ENCODE measurements around the gene HSPA1A. TPM values are rescaled to one million over a fixed set of nuclear protein-coding genes. Genes with fewer than 3 reads are reported as not detected.
"Not testable (repeated sequence)": the region's sequence is repeated elsewhere in the genome, so short reads cannot be mapped to it uniquely, and the experiment has no call there.

Gene HSPA1A
- total RNA-seq, 1 donor from 2014 or later = 28.1 TPM

DNA sequence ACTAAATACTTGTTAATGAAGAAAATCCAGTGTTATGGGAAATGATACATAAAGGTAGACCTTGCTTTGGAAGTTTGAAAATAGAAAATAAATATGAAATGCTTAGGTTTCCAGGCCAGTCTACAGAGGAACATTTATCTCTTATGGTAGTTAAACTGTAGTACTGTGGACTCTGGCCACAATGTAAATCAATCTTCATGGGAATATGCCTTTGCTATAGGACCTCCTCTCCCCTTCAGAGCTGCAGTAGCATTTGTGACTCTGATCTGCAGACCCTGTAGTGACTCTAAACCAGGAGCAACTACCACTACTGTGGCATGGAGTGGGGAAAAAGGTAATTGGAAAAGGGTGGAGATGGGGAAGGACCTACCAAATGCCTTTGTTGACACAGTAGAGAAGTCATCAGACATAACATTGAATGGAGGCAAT lies 4.5 kb downstream of the HSPA1A start:
- Mint-ChIP-seq H3K27ac (peak overlapping the region; percentile 50), H3K4me1 (peaks cover 31% of the 10 kb centered on the region), H3K27me3 (no peaks in the 10 kb centered on the region), H3K4me3 (peak overlapping the region; percentile 29), H3K9me3 (no peaks in the 10 kb centered on the region), H3K36me3 (ENCODE audit: low read depth) (peaks cover 1% of the 10 kb centered on the region)
- CTCF ChIA-PET = interaction anchor here (0.6 kb wide), 1 partner anchor 84 kb away, joined by 3 read pairs; no protein-coding TSS in a partner anchor
- TF ChIP-seq, protein P1, sequence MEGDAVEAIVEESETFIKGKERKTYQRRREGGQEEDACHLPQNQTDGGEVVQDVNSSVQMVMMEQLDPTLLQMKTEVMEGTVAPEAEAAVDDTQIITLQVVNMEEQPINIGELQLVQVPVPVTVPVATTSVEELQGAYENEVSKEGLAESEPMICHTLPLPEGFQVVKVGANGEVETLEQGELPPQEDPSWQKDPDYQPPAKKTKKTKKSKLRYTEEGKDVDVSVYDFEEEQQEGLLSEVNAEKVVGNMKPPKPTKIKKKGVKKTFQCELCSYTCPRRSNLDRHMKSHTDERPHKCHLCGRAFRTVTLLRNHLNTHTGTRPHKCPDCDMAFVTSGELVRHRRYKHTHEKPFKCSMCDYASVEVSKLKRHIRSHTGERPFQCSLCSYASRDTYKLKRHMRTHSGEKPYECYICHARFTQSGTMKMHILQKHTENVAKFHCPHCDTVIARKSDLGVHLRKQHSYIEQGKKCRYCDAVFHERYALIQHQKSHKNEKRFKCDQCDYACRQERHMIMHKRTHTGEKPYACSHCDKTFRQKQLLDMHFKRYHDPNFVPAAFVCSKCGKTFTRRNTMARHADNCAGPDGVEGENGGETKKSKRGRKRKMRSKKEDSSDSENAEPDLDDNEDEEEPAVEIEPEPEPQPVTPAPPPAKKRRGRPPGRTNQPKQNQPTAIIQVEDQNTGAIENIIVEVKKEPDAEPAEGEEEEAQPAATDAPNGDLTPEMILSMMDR (IDR thresholded peaks at IDR 0.05) = no peak
- POLR2A ChIA-PET = interaction anchor here (0.6 to 1.0 kb wide), 2 partner anchors 13 to 97 kb away, joined by 3 to 8 read pairs; partner anchors contain the start of genes LSM2 and MPIG6B
- intact Hi-C loops (cut with micrococcal nuclease) = no loop called here
- no peak for DNase-seq
- no peak for ATAC-seq (ENCODE audit: low read depth)

DNA sequence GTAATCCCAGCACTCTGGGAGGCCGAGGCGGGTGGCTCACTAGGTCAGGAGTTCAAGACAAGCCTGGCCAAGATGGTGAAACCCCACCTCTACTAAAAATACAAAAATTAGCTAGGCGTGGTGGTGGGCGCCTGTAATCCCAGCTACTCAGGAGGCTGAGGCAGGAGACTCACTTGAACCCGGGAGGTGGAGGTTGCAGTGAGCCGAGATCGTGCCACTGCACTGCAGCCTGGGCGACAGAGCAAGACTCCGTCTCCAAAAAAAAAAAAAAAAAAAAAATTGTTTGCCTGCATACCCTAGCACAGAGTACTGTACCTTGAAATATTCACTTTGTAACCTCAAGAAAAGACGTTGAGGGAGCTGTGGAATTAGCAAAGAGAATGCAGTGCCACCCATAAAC lies 5.1 kb downstream of the HSPA1A start:
- H3K4me3 Mint-ChIP-seq; H3K27me3 Mint-ChIP-seq; H3K9me3 Mint-ChIP-seq; intact Hi-C loops (cut with micrococcal nuclease); H3K36me3 Mint-ChIP-seq (ENCODE audit: low read depth); DNase-seq; CTCF ChIA-PET; H3K27ac Mint-ChIP-seq; ATAC-seq (ENCODE audit: low read depth): not testable (repeated sequence)
- POLR2A ChIA-PET = interaction anchor here (0.6 to 1.6 kb wide), 3 partner anchors 14 to 97 kb away, joined by 3 to 8 read pairs (median 4); partner anchors contain the start of genes LSM2 and MPIG6B
- H3K4me1 Mint-ChIP-seq = peaks cover 35% of the 10 kb centered on the region

DNA sequence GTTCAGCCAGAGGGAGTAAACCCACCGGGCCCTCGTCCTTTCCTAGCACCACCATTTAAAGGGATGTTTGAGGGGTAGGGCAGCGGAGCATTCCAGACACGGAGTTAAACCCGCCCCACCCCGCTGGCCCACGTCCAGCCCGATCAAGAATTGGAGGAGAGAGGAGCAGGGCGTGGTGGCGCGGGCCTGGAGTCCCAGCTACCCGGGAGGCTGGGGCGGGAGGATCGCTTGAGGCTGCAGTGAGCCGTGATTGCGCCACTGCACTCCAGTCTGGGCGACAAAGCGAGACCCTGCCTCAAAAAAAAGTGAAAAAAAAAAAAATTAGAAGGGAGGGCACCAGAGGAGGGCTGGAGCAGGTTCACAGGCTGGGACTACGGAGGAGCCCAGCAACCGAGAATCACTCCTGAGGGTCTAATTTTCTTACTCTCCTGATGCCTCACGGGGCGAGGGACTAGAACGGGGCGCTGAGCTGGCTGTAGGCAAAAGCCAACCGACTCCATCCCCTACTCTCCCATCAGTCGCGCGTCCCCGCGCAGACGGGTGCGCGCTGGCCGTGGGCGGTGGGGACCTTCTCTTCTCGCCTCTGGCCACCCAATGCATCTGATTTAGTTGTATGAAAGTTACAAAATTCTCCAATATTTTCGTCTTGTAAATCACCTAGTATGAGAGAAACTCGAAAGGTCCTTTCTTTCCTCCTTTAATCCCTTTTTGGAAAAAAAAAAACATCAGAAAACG lies 6.1 kb downstream of the HSPA1A start:
- ChIA-PET CTCF (no interaction called here), POLR2A (interaction anchor here (0.5 to 1.9 kb wide), 13 partner anchors 9 to 169 kb away, joined by 3 to 12 read pairs (median 3); partner anchors contain the start of genes ABHD16A, BAG6, DDAH2 and GPANK1)
- intact Hi-C loops (cut with micrococcal nuclease) = loop anchor here (1.0 kb wide), 1 partner anchor 15 kb away; the partner anchor contains the start of gene LSM2
- H3K4me3 Mint-ChIP-seq = peak overlapping the region; percentile 92
- DNase-seq = no peak
- peaks cover 37% of the 10 kb centered on the region for H3K4me1 Mint-ChIP-seq
- peak overlapping the region; percentile 97 for H3K27ac Mint-ChIP-seq
- no peaks in the 10 kb centered on the region for H3K27me3 Mint-ChIP-seq
- no peaks in the 10 kb centered on the region for H3K9me3 Mint-ChIP-seq
- no peaks in the 10 kb centered on the region for H3K36me3 Mint-ChIP-seq (ENCODE audit: low read depth)
- ATAC-seq (ENCODE audit: low read depth) = peak; percentile 43
- TF ChIP-seq, protein P1 (IDR thresholded peaks at IDR 0.05) = no peak

DNA sequence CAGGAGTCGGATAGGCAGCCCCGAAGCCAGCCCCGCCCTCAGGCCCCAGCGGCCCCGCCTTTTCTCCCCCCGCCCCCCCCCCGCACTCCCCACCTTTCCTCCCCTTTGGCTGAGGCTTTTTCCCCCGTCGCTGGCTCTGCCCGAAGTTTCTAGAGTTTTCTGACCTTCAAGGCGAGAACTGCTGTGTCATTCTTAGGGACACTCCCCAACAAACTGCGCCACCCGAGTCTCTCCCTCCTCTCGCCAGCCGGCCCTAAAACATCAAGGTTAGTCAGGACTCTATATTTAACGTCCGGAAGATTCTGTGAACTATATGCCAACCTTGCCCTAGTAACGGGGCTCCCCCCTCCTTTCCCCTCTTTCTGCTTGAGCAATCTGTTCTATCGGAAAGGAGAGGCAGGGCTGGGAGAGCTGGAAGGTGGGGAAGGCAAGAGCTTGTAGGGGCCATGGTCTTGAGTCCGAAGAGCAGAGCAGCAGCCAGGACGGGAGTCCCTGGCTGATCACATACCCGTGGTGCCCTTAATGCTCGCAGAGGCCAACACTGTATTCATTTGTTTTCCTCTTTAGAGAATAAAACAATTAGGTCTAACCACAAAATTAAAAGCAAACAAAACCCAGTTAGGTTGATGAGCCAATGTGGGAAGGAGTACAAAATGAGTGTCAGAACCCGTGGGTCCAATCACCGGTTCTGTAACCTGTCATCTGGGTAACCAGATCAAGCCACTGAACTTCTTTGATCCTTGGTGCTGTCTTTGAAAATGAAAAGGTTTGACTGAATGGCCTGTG lies 6.9 kb downstream of the HSPA1A start:
- H3K36me3 Mint-ChIP-seq (ENCODE audit: low read depth) = no peaks in the 10 kb centered on the region
- intact Hi-C loops (cut with micrococcal nuclease) = loop anchor here (1.0 kb wide), 1 partner anchor 16 kb away; the partner anchor contains the start of gene LSM2
- TF ChIP-seq, protein P1 (IDR thresholded peaks at IDR 0.05) = no peak
- POLR2A ChIA-PET = interaction anchor here (0.7 to 1.9 kb wide), 8 partner anchors 11 to 170 kb away, joined by 3 to 8 read pairs (median 3); partner anchors contain the start of genes ABHD16A, BAG6, DDAH2 and LSM2
- CTCF ChIA-PET = no interaction called here
- peak overlapping the region; percentile 97 for H3K27ac Mint-ChIP-seq
- H3K4me3 Mint-ChIP-seq = peak overlapping the region; percentile 92
- no peaks in the 10 kb centered on the region for H3K9me3 Mint-ChIP-seq
- DNase-seq (no peak), ATAC-seq (ENCODE audit: low read depth) (peak; percentile 57)
- H3K27me3 Mint-ChIP-seq = no peaks in the 10 kb centered on the region
- peaks cover 45% of the 10 kb centered on the region for H3K4me1 Mint-ChIP-seq

DNA sequence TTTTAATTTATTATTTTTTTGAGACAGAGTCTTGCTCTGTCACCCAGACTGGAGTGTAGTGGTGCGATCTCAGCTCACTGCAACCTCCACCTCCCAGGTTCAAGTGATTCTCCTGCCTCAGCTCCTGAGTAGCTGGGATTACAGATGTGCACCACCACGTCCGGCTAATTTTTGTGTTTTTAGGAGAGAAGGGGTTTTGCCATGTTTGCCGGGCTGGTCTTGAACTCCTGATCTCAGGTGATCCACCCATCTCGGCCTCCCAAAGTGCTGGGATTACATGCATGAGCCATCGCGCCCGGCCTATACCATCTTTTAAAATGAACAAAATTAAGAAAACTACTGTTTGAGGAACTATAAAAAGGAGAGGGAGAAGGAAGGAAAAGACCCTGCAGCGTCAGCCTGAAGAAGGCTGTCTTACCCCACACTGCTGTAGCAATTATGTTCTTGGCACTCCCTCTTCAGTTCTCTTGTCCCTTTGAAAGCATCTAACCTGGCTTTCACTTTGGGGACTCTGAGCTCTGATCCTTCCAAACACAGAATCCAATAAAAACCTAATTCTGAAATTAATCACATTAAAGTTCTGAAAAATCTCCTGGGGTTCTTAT lies 8.4 kb downstream of the HSPA1A start:
- POLR2A ChIA-PET = interaction anchor here (0.9 to 1.9 kb wide), 4 partner anchors 9 to 171 kb away, joined by 3 to 8 read pairs (median 4); partner anchors contain the start of genes BAG6 and VARS1
- H3K9me3 Mint-ChIP-seq; H3K27ac Mint-ChIP-seq; ATAC-seq (ENCODE audit: low read depth); CTCF ChIA-PET; DNase-seq; H3K27me3 Mint-ChIP-seq; H3K4me3 Mint-ChIP-seq; intact Hi-C loops (cut with micrococcal nuclease); H3K36me3 Mint-ChIP-seq (ENCODE audit: low read depth): not testable (repeated sequence)
- H3K4me1 Mint-ChIP-seq = peaks cover 36% of the 10 kb centered on the region

Data from activated B cell treated with CpG ODN at 0.5 μM for 24 hours (primary cell).